ENCODE measurements around the gene EPB41L4B. TPM values are rescaled to one million over a fixed set of nuclear protein-coding genes. Genes with fewer than 3 reads are reported as not detected.
"Not testable (repeated sequence)": the region's sequence is repeated elsewhere in the genome, so short reads cannot be mapped to it uniquely, and the experiment has no call there.

Gene EPB41L4B
- total RNA-seq, 2 donors from 2014 or later, result 41.9 to 122 TPM

- no peak for ATAC-seq
- no peak for DNase-seq
- Histone ChIP-seq H3K4me3 (no peak overlapping the region), H3K27ac (peak overlapping the region in 3 of 4 donors; percentile 8 to 32 (median 11)), H3K27me3 (no peaks in the 10 kb centered on the region), H3K9me3 (no peaks in the 10 kb centered on the region), H3K4me1 (peaks cover 81% of the 10 kb centered on the region), H3K36me3 (replicated peaks in 1 of 2; ENCODE audit: insufficient read depth in 1 of 2, low read depth in 2 of 2) (no peaks in the 10 kb centered on the region)
- TF ChIP-seq CTCF (IDR thresholded peaks at IDR 0.05) (no peak), POLR2A (IDR thresholded peaks at IDR 0.05) (no peak)
- intact Hi-C loops (cut with DNase I), result no loop called here
Measured at GRCh38 chr9:109286981-109287380, 33.9 kb downstream of the EPB41L4B start.

GRCh38 chr9:109286571-109286977 is 34.3 kb downstream of the EPB41L4B start:
- DNase-seq (no peak), ATAC-seq (no peak)
- Histone ChIP-seq H3K9me3 (no peaks in the 10 kb centered on the region), H3K4me1 (peaks cover 77% of the 10 kb centered on the region), H3K27ac (peak overlapping the region in 2 of 4 donors; percentile 8 to 11), H3K27me3 (no peaks in the 10 kb centered on the region), H3K36me3 (replicated peaks in 1 of 2; ENCODE audit: insufficient read depth in 1 of 2, low read depth in 2 of 2) (no peaks in the 10 kb centered on the region), H3K4me3 (no peak overlapping the region)
- intact Hi-C loops (cut with DNase I), result no loop called here
- TF ChIP-seq CTCF (IDR thresholded peaks at IDR 0.05) (no peak), POLR2A (IDR thresholded peaks at IDR 0.05) (no peak)
- 68 to 77% methylated on average over 4 of the region's 4 CpGs for WGBS, 2 donors

GRCh38 chr9:109283672-109284071 is 37.2 kb downstream of the EPB41L4B start:
- intact Hi-C loops (cut with DNase I); ATAC-seq; H3K27ac ChIP-seq; H3K27me3 ChIP-seq; H3K36me3 ChIP-seq (replicated peaks in 1 of 2; ENCODE audit: insufficient read depth in 1 of 2, low read depth in 2 of 2); H3K9me3 ChIP-seq; DNase-seq; H3K4me3 ChIP-seq: not testable (repeated sequence)
- H3K4me1 ChIP-seq, result peaks cover 71% of the 10 kb centered on the region
- 87 to 90% methylated on average over 2 of the region's 2 CpGs for WGBS, 2 donors

GRCh38 chr9:109283012-109283411 is 37.8 kb downstream of the EPB41L4B start:
- 75 to 80% methylated on average over 3 of the region's 3 CpGs for WGBS, 2 donors
- ATAC-seq (no peak), DNase-seq (no peak)
- TF ChIP-seq POLR2A (IDR thresholded peaks at IDR 0.05) (no peak), CTCF (IDR thresholded peaks at IDR 0.05) (no peak)
- Histone ChIP-seq H3K4me1 (peaks cover 71% of the 10 kb centered on the region), H3K27me3 (no peaks in the 10 kb centered on the region), H3K36me3 (replicated peaks in 1 of 2; ENCODE audit: insufficient read depth in 1 of 2, low read depth in 2 of 2) (no peaks in the 10 kb centered on the region), H3K27ac (no peak overlapping the region), H3K9me3 (no peaks in the 10 kb centered on the region), H3K4me3 (no peak overlapping the region)
- intact Hi-C loops (cut with DNase I), result no loop called here

GRCh38 chr9:109282302-109282701 is 38.6 kb downstream of the EPB41L4B start:
- no peak for TF ChIP-seq POLR2A (IDR thresholded peaks at IDR 0.05)
- no peak for TF ChIP-seq CTCF (IDR thresholded peaks at IDR 0.05)
- Histone ChIP-seq H3K27me3 (no peaks in the 10 kb centered on the region), H3K4me3 (no peak overlapping the region), H3K27ac (no peak overlapping the region), H3K4me1 (peaks cover 71% of the 10 kb centered on the region), H3K9me3 (no peaks in the 10 kb centered on the region), H3K36me3 (replicated peaks in 1 of 2; ENCODE audit: insufficient read depth in 1 of 2, low read depth in 2 of 2) (no peaks in the 10 kb centered on the region)
- DNase-seq (no peak), ATAC-seq (no peak)
- intact Hi-C loops (cut with DNase I), result no loop called here
- WGBS, 2 donors, result 91 to 92% methylated on average over 3 of the region's 3 CpGs

Data from body of pancreas (tissue), 4 donors.